Astrocyte of the cerebellum (primary cell): ENCODE data around the gene SKAP1.

ENCODE experiments used
- DNase-seq: peaks from one replicate; pipeline ENCODE4 v3.0.0-alpha.2; 2011; ENCODE audit warnings: low read depth
- H3K4me3 ChIP-seq: 2 replicates; pipeline ENCODE4 v1.5.1; 2011; ENCODE audit warnings: mild to moderate bottlenecking, low read depth, low read length, moderate library complexity
- in situ Hi-C: cut with HindIII; loops from 2 replicates; pipeline ENCODE4 v1.10.0; 2017; ENCODE audit warnings: low sequenced_read_pairs
- TF ChIP-seq, protein P1 (sequence below): IDR thresholded peaks from 2 replicates; pipeline ENCODE4 v1.5.1; 2012; ENCODE audit warnings: low read length, low read depth, moderate library complexity, mild to moderate bottlenecking; ENCODE audit errors: missing control alignments

SKAP1 gene

DNA sequence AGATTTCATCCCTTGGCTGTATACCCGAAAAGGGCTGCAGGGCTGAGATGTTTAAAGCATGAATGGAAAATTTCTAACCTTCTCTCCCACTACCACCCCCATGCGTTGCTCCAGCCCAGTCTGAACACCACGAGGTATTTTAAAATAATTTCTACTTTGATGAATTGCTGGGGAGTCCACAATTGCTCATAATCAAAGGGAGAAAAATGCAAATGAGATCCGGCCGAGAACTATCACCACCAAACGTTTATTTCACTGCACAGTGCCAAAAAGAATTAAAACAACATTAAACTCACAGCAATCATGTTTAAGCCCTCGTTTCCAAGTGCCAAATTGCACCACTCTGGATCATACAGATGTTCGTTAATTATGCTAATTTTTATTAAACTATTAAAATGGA lies 285.8 kb downstream of the SKAP1 start:
- H3K4me3 ChIP-seq: no peak overlapping the region
- DNase-seq: no peak
- TF ChIP-seq, protein P1, sequence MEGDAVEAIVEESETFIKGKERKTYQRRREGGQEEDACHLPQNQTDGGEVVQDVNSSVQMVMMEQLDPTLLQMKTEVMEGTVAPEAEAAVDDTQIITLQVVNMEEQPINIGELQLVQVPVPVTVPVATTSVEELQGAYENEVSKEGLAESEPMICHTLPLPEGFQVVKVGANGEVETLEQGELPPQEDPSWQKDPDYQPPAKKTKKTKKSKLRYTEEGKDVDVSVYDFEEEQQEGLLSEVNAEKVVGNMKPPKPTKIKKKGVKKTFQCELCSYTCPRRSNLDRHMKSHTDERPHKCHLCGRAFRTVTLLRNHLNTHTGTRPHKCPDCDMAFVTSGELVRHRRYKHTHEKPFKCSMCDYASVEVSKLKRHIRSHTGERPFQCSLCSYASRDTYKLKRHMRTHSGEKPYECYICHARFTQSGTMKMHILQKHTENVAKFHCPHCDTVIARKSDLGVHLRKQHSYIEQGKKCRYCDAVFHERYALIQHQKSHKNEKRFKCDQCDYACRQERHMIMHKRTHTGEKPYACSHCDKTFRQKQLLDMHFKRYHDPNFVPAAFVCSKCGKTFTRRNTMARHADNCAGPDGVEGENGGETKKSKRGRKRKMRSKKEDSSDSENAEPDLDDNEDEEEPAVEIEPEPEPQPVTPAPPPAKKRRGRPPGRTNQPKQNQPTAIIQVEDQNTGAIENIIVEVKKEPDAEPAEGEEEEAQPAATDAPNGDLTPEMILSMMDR: no peak
- in situ Hi-C loops: no loop called here

DNA sequence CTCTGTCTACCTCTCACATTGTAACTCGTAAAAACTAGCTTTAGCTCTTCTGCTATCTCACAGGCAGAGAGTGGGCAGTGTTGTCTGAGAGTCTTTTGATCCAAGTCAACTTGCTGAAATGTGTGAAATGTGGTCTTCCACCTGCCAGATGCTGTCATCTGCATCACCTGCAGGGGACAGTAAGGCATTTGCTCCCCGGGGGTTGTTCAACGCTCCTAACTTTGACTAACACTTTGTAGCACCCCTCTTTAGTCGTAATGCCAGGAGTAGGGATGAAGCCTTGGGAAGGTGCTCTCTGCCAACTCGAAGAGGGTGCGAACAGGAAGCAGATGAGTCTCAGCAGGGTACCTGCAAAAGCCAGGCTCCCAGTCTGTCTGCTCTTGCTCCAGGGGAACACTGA lies 286.4 kb downstream of the SKAP1 start:
- no peak for DNase-seq
- no peak overlapping the region for H3K4me3 ChIP-seq
- TF ChIP-seq, protein P1: no peak
- in situ Hi-C loops: no loop called here

DNA sequence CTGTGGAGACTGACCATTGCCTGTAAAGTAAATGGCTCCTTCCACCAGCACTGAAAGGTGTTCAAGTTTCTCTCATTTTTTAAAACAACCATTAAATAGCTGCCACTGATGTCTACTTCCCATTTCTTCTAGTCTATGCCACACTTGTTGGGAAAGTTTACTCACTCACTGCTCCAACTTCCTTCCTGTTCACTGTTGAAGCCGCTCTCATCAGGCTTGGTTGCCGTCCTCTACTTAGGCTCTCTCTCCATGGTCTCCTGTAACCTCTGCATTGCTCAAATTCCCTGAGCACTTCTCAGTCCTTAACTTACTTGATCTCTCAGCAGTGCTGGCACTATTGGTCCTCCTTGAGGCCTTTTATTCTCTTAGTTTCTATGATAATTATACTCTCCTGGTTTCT lies 290.1 kb downstream of the SKAP1 start:
- DNase-seq: no peak
- no peak overlapping the region for H3K4me3 ChIP-seq
- in situ Hi-C loops: loop anchor here (5.0 kb wide), 1 partner anchor 43 kb away; no protein-coding TSS in a partner anchor
- TF ChIP-seq, protein P1: no peak

DNA sequence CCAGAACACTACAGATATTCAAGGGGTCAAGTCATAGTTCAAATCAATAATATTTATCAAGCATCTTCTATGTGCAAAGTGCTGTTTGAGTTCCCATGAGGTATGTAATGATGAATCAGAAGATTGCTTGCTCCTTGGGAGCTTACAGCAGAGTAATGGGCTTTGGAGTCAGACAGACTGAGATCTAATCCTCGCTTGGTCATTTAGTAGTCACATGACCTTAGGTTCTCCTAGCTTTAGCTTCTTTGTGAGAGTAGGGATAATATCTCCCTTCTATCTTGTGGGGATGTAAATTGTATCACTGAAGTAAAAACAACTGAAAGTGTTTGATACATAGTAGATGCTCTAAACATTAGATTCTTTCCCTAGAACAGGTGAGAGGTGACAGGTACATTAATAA lies 292.4 kb downstream of the SKAP1 start:
- TF ChIP-seq, protein P1: no peak
- in situ Hi-C loops: loop anchor here (5.0 kb wide), 1 partner anchor 40 kb away; no protein-coding TSS in a partner anchor
- no peak for DNase-seq
- no peak overlapping the region for H3K4me3 ChIP-seq

DNA sequence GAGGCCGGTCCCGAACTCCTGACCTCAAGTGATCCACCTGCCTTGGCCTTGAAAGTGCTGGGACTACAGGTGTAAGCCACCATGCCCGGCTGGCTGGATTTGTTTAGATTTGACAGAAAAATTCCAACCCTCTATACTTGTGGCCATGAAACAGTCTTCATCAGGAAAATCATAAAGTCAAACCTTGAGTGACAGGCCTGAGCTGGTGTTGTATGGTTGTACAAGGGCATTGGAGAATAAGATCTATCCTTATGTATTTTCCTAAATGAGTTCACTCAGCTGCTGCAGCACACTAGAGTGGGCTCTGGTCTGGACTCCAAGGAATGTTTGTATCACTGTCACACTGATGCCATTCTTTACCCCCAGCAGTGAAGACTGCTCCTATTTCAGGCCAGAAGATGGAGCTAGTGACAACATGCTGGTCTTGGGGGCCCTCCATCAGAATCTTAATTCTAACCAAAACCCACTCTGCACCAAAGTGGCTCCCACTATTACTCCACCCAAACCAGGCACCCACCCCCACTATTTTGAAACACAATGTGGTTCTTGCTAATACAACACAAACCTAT lies 295.0 kb downstream of the SKAP1 start:
- no peak for DNase-seq
- TF ChIP-seq, protein P1: no peak
- in situ Hi-C loops: loop anchor here (5.0 kb wide), 1 partner anchor 38 kb away; no protein-coding TSS in a partner anchor
- H3K4me3 ChIP-seq: no peak overlapping the region

DNA sequence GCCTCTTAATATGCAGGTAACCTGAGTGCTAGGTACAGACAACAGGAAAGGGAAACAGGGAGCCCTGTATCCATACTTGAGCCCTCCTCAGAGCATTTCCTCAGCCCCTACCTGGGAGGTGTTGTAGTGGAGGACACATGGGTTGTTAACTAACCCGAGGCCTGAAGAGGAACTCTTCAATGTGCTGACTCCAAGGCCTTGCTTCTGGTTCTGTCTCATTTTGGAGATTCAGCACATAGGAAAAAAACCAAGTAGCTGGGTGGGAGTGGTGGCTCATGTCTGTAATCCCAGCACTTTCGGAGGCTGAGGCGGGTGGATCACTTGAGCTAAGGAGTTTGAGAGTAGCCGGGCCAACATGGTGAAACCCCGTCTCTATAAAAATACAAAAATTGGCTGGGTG lies 297.6 kb downstream of the SKAP1 start:
- no peak overlapping the region for H3K4me3 ChIP-seq
- TF ChIP-seq, protein P1: no peak
- in situ Hi-C loops: no loop called here
- no peak for DNase-seq
